ENCODE results near the gene UNC80. TPM values are rescaled to one million over a fixed set of nuclear protein-coding genes. Genes with fewer than 3 reads are reported as not detected.

UNC80 gene
- total RNA-seq, 1 donor from 2014 or later: 0.38 TPM

DNA sequence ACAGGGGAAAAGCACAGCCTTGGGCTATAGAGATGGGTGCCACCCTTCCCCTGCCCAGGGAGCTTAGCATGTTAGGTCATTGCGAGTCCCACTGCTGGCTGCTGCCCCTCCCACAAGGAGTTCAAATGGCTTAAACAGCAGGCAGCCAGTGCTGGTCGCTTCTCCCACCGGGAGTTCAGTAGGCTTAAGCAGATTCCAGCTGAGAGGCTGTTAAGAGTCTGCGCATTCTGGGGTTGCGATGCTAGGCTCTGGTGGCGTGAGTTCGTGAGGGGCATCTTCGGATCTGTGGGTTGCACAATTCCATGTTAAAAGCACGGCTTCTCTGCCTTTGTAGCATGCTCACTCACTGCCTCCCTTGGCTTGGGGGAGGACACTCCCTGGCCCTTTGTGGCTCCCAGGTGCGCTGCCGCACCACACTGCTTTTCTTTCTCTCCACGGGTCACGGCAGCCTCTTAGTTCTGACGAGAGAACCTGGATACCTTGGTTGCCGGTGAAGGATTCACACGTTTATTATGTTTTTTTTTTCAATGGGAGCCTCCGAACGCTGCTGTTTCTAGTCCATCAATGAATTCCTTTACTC, 93.2 kb downstream of the UNC80 start:
- no peak overlapping the region for H3K27ac Mint-ChIP-seq
- H3K36me3 Mint-ChIP-seq: no peaks in the 10 kb centered on the region
- DNase-seq (ENCODE audit: low spot score in 2 of 2, unreplicated experiment in 2 of 2): no peak
- H3K27me3 Mint-ChIP-seq (ENCODE audit: low read depth): peaks cover 1% of the 10 kb centered on the region
- TF ChIP-seq, protein P1, sequence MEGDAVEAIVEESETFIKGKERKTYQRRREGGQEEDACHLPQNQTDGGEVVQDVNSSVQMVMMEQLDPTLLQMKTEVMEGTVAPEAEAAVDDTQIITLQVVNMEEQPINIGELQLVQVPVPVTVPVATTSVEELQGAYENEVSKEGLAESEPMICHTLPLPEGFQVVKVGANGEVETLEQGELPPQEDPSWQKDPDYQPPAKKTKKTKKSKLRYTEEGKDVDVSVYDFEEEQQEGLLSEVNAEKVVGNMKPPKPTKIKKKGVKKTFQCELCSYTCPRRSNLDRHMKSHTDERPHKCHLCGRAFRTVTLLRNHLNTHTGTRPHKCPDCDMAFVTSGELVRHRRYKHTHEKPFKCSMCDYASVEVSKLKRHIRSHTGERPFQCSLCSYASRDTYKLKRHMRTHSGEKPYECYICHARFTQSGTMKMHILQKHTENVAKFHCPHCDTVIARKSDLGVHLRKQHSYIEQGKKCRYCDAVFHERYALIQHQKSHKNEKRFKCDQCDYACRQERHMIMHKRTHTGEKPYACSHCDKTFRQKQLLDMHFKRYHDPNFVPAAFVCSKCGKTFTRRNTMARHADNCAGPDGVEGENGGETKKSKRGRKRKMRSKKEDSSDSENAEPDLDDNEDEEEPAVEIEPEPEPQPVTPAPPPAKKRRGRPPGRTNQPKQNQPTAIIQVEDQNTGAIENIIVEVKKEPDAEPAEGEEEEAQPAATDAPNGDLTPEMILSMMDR (IDR thresholded peaks at IDR 0.05; ENCODE audit: unreplicated experiment): no peak
- H3K4me3 Mint-ChIP-seq: no peak overlapping the region
- no peaks in the 10 kb centered on the region for H3K4me1 Mint-ChIP-seq
- H3K9me3 Mint-ChIP-seq: peaks cover 37% of the 10 kb centered on the region

DNA sequence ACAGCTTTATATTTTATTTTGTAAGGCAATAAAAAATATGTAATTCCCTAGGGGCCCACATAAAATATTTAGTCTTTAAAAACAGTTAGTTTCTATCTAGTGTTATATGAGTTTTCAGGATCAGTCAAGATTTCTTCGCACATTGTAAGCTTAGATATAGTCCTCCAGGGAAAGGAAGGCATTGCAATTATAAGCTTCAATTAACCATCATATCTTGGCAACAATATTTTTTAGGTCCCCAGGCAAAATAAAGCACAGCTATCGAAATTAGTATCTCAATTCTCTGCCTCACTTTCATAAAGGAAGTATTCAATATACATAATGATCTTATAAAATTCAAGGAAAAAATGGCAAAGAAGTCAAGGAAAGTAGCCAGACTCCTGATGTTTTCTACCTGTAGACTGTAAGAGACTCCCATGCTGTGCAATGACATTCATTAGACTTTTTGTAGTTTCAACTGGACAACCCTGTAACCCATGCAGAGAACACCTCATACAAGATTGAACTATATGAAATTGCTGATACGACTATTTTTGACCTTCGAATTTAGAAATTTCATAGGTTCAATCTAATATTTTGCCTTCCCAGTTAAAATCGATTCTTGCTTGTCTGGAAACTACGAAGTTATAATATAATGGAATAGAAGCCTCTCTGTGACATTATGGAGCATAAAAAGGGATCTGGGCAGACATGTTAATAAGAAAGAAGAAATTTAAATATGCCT, 96.8 kb downstream of the UNC80 start:
- TF ChIP-seq, protein P1 (IDR thresholded peaks at IDR 0.05; ENCODE audit: unreplicated experiment): no peak
- Mint-ChIP-seq H3K36me3 (no peaks in the 10 kb centered on the region), H3K4me3 (no peak overlapping the region), H3K27me3 (ENCODE audit: low read depth) (no peaks in the 10 kb centered on the region), H3K4me1 (no peaks in the 10 kb centered on the region), H3K9me3 (peaks cover 22% of the 10 kb centered on the region), H3K27ac (no peak overlapping the region)
- DNase-seq (ENCODE audit: low spot score in 2 of 2, unreplicated experiment in 2 of 2): no peak

DNA sequence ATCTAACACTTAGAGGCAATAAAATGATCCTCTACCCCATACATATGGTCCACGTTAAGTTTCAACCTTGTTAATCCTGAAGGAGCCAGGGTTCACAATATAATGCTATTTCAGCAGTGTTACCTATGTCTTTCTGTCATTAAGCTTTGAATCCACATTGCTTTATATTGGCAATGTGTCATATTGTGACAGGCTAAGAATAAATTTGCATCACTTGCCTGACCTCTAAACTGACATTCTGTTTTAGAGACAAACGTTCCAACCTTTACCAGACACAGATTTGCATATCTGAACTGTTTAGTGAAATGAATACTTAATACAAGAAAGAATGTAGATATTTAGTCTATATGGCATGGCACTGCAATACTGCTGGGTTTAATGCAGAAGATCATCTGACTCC, 98.4 kb downstream of the UNC80 start:
- no peak for DNase-seq (ENCODE audit: low spot score in 2 of 2, unreplicated experiment in 2 of 2)
- peaks cover 6% of the 10 kb centered on the region for H3K4me1 Mint-ChIP-seq
- H3K36me3 Mint-ChIP-seq: no peaks in the 10 kb centered on the region
- peaks cover 16% of the 10 kb centered on the region for H3K9me3 Mint-ChIP-seq
- H3K4me3 Mint-ChIP-seq: no peak overlapping the region
- no peak overlapping the region for H3K27ac Mint-ChIP-seq
- TF ChIP-seq, protein P1 (IDR thresholded peaks at IDR 0.05; ENCODE audit: unreplicated experiment): no peak
- no peaks in the 10 kb centered on the region for H3K27me3 Mint-ChIP-seq (ENCODE audit: low read depth)

DNA sequence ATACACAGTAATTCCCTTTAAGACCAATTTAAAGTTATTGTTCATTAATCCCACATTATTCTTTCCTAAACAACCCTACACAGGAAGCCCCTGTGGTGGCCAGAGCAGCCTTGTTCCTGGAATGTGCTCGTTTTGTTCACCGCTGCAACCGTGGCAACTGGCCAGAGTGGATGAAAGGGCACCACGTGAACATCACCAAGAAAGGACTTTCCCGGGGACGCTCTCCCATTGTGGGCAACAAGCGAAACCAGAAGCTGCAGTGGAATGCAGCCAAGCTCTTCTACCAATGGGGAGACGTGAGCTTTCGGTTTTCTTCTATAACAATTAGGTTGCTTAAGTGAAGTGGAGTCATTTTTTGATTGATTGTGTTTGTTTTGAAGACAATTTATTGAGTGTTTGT, 101.0 kb downstream of the UNC80 start:
- Mint-ChIP-seq H3K27ac (no peak overlapping the region), H3K4me3 (no peak overlapping the region), H3K9me3 (no peaks in the 10 kb centered on the region), H3K36me3 (no peaks in the 10 kb centered on the region), H3K4me1 (peaks cover 22% of the 10 kb centered on the region), H3K27me3 (ENCODE audit: low read depth) (no peaks in the 10 kb centered on the region)
- TF ChIP-seq, protein P1 (IDR thresholded peaks at IDR 0.05; ENCODE audit: unreplicated experiment): no peak
- DNase-seq (ENCODE audit: low spot score in 2 of 2, unreplicated experiment in 2 of 2): no peak

DNA sequence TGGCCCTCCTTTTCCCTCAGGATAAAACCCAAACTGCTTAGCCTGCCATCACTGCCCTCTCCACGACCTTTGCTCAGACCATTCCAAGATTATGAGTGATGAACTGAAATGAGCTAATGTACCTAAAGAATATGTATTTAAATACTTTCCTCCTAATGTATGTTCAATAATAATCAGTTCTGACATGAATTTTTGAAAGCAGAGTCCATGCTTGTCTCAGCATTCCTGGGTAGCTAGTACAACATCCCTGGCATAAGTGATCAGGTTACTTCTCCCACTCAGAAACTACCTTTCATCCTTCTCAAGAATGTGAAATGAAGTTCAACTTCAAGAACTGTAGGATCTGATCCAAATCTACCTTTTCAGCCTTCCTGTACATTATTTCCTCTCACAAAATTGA, 103.6 kb downstream of the UNC80 start:
- Mint-ChIP-seq H3K4me1 (peaks cover 22% of the 10 kb centered on the region), H3K4me3 (no peak overlapping the region), H3K27me3 (ENCODE audit: low read depth) (no peaks in the 10 kb centered on the region), H3K36me3 (no peaks in the 10 kb centered on the region), H3K27ac (peak overlapping the region; percentile 26), H3K9me3 (no peaks in the 10 kb centered on the region)
- no peak for DNase-seq (ENCODE audit: low spot score in 2 of 2, unreplicated experiment in 2 of 2)
- TF ChIP-seq, protein P1 (IDR thresholded peaks at IDR 0.05; ENCODE audit: unreplicated experiment): no peak
